Measurements from ENCODE around the gene C1orf105. TPM values are rescaled to one million over a fixed set of nuclear protein-coding genes. Genes with fewer than 3 reads are reported as not detected.

C1orf105 gene
- total and polyA plus RNA-seq, 2 experiments from 2014 or later: not detected

DNA sequence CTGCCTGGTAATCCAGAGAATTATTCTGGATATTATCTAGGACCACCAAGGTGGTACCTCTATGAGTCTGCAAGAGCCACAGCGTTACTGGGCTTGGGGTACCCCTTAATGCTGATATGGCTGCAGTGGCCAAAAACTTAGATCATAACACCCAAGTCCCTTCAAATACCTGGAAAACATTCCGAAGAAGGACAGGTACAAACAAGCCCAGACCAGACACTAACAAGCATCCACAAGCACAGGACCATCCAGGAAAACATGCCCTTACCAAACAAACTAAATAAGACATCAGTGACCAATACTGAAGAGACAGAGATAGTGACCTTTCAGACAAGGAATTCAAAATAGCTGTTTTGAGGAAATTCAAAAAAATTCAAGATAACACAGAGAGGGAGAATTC is 2.9 kb downstream of the C1orf105 start (continued):
- TF ChIP-seq, protein P1, sequence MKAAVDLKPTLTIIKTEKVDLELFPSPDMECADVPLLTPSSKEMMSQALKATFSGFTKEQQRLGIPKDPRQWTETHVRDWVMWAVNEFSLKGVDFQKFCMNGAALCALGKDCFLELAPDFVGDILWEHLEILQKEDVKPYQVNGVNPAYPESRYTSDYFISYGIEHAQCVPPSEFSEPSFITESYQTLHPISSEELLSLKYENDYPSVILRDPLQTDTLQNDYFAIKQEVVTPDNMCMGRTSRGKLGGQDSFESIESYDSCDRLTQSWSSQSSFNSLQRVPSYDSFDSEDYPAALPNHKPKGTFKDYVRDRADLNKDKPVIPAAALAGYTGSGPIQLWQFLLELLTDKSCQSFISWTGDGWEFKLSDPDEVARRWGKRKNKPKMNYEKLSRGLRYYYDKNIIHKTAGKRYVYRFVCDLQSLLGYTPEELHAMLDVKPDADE (IDR thresholded peaks at IDR 0.05): no peak
- TF ChIP-seq CREB1 (CRISPR knock-in tag; IDR thresholded peaks at IDR 0.05; ENCODE audit: low read depth) (no peak), ZNF114 (CRISPR knock-in tag; IDR thresholded peaks at IDR 0.05) (no peak), POLR2AphosphoS5 (IDR thresholded peaks at IDR 0.05; ENCODE audit: low read depth) (no peak), NANOG (IDR thresholded peaks at IDR 0.05; ENCODE audit: borderline replicate concordance) (no peak)

DNA sequence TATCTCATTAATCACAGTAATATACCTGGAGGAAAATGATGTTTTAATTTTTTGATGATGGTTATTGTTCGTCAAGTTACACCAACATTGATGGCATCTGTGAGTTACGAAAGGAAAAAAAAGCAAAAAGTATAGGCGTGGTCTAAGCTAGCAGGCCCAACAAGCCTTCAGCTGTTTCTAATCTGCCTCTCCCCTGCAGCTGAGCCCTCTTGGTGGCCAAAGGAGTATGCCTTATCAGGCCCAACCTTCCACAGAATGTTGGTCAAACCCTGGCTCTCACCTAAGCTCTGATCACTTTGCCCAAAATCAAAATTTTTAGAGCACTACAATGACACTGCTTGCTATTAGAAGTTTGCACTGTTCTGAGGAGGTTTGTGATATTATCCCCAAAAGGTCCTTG is 4.9 kb downstream of the C1orf105 start:
- Mint-ChIP-seq H3K27me3 (ENCODE audit: insufficient read depth, low read depth, poor library complexity) (no peaks in the 10 kb centered on the region), H3K4me1 (peaks cover 12% of the 10 kb centered on the region), H3K4me3 (no peak overlapping the region), H3K9me3 (no peaks in the 10 kb centered on the region), H3K27ac (no peak overlapping the region), H3K36me3 (ENCODE audit: low read depth) (no peaks in the 10 kb centered on the region)
- peaks cover 11% of the 10 kb centered on the region for H3K4me1 ChIP-seq (ENCODE audit: insufficient read depth)
- no peaks in the 10 kb centered on the region for H3K9me2 ChIP-seq (ENCODE audit: insufficient read depth)
- no peaks in the 10 kb centered on the region for H3K36me3 ChIP-seq (ENCODE audit: insufficient read depth)
- ATAC-seq (no peak), DNase-seq (ENCODE audit: low spot score) (no peak)
- no peak overlapping the region for H2AFZ ChIP-seq
- no peaks in the 10 kb centered on the region for H3K27me3 ChIP-seq (ENCODE audit: insufficient read depth)
- H3K4me3 ChIP-seq: no peak overlapping the region
- no peaks in the 10 kb centered on the region for H4K20me1 ChIP-seq (replicated peaks; ENCODE audit: insufficient read depth)
- H3K79me2 ChIP-seq (replicated peaks; ENCODE audit: insufficient read depth): no peaks in the 10 kb centered on the region
- H3F3A ChIP-seq (replicated peaks; ENCODE audit: low read depth): no peaks in the 10 kb centered on the region
- H3K4me2 ChIP-seq: no peak overlapping the region
- no peak overlapping the region for H3K27ac ChIP-seq (ENCODE audit: low read depth)
- TF ChIP-seq CREB1 (CRISPR knock-in tag; IDR thresholded peaks at IDR 0.05; ENCODE audit: low read depth) (no peak), EZH2phosphoT487 (IDR thresholded peaks at IDR 0.05; ENCODE audit: unreplicated experiment) (no peak), POLR2AphosphoS5 (IDR thresholded peaks at IDR 0.05; ENCODE audit: low read depth) (no peak), EZH2 (IDR thresholded peaks at IDR 0.05; ENCODE audit: low read depth, unreplicated experiment) (no peak), JUNB (IDR thresholded peaks at IDR 0.05; ENCODE audit: unreplicated experiment) (no peak)
- TF ChIP-seq, protein P2, sequence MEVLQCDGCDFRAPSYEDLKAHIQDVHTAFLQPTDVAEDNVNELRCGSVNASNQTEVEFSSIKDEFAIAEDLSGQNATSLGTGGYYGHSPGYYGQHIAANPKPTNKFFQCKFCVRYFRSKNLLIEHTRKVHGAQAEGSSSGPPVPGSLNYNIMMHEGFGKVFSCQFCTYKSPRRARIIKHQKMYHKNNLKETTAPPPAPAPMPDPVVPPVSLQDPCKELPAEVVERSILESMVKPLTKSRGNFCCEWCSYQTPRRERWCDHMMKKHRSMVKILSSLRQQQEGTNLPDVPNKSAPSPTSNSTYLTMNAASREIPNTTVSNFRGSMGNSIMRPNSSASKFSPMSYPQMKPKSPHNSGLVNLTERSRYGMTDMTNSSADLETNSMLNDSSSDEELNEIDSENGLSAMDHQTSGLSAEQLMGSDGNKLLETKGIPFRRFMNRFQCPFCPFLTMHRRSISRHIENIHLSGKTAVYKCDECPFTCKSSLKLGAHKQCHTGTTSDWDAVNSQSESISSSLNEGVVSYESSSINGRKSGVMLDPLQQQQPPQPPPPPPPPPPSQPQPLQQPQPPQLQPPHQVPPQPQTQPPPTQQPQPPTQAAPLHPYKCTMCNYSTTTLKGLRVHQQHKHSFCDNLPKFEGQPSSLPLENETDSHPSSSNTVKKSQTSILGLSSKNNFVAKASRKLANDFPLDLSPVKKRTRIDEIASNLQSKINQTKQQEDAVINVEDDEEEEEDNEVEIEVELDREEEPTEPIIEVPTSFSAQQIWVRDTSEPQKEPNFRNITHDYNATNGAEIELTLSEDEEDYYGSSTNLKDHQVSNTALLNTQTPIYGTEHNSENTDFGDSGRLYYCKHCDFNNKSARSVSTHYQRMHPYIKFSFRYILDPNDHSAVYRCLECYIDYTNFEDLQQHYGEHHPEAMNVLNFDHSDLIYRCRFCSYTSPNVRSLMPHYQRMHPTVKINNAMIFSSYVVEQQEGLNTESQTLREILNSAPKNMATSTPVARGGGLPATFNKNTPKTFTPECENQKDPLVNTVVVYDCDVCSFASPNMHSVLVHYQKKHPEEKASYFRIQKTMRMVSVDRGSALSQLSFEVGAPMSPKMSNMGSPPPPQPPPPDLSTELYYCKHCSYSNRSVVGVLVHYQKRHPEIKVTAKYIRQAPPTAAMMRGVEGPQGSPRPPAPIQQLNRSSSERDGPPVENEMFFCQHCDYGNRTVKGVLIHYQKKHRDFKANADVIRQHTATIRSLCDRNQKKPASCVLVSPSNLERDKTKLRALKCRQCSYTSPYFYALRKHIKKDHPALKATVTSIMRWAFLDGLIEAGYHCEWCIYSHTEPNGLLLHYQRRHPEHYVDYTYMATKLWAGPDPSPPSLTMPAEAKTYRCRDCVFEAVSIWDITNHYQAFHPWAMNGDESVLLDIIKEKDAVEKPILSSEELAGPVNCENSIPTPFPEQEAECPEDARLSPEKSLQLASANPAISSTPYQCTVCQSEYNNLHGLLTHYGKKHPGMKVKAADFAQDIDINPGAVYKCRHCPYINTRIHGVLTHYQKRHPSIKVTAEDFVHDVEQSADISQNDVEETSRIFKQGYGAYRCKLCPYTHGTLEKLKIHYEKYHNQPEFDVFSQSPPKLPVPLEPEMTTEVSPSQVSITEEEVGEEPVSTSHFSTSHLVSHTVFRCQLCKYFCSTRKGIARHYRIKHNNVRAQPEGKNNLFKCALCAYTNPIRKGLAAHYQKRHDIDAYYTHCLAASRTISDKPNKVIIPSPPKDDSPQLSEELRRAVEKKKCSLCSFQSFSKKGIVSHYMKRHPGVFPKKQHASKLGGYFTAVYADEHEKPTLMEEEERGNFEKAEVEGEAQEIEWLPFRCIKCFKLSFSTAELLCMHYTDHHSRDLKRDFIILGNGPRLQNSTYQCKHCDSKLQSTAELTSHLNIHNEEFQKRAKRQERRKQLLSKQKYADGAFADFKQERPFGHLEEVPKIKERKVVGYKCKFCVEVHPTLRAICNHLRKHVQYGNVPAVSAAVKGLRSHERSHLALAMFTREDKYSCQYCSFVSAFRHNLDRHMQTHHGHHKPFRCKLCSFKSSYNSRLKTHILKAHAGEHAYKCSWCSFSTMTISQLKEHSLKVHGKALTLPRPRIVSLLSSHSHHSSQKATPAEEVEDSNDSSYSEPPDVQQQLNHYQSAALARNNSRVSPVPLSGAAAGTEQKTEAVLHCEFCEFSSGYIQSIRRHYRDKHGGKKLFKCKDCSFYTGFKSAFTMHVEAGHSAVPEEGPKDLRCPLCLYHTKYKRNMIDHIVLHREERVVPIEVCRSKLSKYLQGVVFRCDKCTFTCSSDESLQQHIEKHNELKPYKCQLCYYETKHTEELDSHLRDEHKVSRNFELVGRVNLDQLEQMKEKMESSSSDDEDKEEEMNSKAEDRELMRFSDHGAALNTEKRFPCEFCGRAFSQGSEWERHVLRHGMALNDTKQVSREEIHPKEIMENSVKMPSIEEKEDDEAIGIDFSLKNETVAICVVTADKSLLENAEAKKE (CRISPR knock-in tag; IDR thresholded peaks at IDR 0.05): no peak
- TF ChIP-seq, protein P1 (IDR thresholded peaks at IDR 0.05): no peak
